Panc1 (cell line): Measurements from ENCODE around the gene BCAM.
A peak's percentile ranks its signal among the peaks of the same experiment; 100 is the strongest.

Experiments
- POLR2AphosphoS5 ChIP-seq: IDR thresholded peaks from 2 replicates; pipeline ENCODE4 v1.6.1; 2012; ENCODE audit warnings: mild to moderate bottlenecking, low read depth, low read length, moderate library complexity
- SIN3A ChIP-seq: IDR thresholded peaks from 2 replicates; pipeline ENCODE4 v1.6.1; 2012; ENCODE audit warnings: low read depth, mild to moderate bottlenecking, low read length, moderate library complexity, borderline replicate concordance; ENCODE audit not compliant: insufficient read depth
- TCF7L2 ChIP-seq: IDR thresholded peaks from 2 replicates; pipeline ENCODE4 v1.6.1; 2011; ENCODE audit warnings: mild to moderate bottlenecking, low read depth, low read length, inconsistent platforms
- TF ChIP-seq, protein P1 (sequence below): fragments of 450-650 bp; IDR thresholded peaks from 2 replicates; pipeline ENCODE4 v1.5.1; 2017; ENCODE audit warnings: mild to moderate bottlenecking

DNA sequence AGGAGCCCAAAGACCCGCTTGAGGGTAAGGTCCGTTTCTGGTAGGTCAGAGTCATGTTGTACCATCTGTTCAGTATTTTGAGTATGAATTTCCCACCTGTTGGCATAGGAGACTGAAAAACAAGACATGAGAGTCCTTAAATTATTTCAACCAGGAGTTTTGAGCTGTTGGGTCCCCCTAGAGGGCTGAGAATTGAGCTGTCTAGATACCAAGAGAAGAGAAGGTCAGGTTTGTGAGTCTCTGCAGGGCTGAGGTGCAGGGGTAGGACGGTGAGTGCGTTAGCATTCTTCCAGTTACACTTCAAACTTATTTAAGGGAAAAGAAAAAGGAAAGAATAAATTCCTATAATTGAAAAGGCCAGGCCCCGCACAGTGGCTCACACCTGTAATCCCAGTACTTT, 26.2 kb upstream of the BCAM start:
- no peak for TF ChIP-seq POLR2AphosphoS5
- TF ChIP-seq, protein P1, sequence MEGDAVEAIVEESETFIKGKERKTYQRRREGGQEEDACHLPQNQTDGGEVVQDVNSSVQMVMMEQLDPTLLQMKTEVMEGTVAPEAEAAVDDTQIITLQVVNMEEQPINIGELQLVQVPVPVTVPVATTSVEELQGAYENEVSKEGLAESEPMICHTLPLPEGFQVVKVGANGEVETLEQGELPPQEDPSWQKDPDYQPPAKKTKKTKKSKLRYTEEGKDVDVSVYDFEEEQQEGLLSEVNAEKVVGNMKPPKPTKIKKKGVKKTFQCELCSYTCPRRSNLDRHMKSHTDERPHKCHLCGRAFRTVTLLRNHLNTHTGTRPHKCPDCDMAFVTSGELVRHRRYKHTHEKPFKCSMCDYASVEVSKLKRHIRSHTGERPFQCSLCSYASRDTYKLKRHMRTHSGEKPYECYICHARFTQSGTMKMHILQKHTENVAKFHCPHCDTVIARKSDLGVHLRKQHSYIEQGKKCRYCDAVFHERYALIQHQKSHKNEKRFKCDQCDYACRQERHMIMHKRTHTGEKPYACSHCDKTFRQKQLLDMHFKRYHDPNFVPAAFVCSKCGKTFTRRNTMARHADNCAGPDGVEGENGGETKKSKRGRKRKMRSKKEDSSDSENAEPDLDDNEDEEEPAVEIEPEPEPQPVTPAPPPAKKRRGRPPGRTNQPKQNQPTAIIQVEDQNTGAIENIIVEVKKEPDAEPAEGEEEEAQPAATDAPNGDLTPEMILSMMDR = peak; percentile 36; the same call in 1 of the 2 replicates
- no peak for TF ChIP-seq TCF7L2
- TF ChIP-seq SIN3A = no peak
